Mucosa of stomach (tissue), 1 donor: ENCODE results near the gene STK26.

Source experiments
- H3K27me3 ChIP-seq: one replicate; pipeline ENCODE4 v1.7.0; 2013; ENCODE audit warnings: mild to moderate bottlenecking, low read length; ENCODE audit not compliant: control insufficient read depth, insufficient read depth
- H3K36me3 ChIP-seq: one replicate; pipeline ENCODE4 v1.7.0; 2013; ENCODE audit warnings: low read length; ENCODE audit not compliant: control insufficient read depth, insufficient read depth
- H3K4me1 ChIP-seq: one replicate; pipeline ENCODE4 v1.7.0; 2013; ENCODE audit warnings: mild to moderate bottlenecking, low read length; ENCODE audit not compliant: control insufficient read depth, insufficient read depth
- H3K4me3 ChIP-seq: one replicate; pipeline ENCODE4 v1.7.0; 2013; ENCODE audit warnings: low read length
- H3K9ac ChIP-seq: one replicate; pipeline ENCODE4 v1.7.0; 2013; ENCODE audit warnings: mild to moderate bottlenecking, low read length, moderate library complexity
- H3K9me3 ChIP-seq: one replicate; pipeline ENCODE4 v1.7.0; 2013; ENCODE audit warnings: mild to moderate bottlenecking, low read length, moderate library complexity; ENCODE audit not compliant: control insufficient read depth
- donor health status: Pancreatic carcinoma.

STK26 gene

GRCh38 chrX:132107291-132107690, 84.2 kb downstream of the STK26 start:
- Histone ChIP-seq H3K36me3 (no peaks in the 10 kb centered on the region), H3K4me3 (no peak overlapping the region), H3K4me1 (no peaks in the 10 kb centered on the region), H3K9me3 (no peaks in the 10 kb centered on the region), H3K9ac (no peak overlapping the region), H3K27me3 (no peaks in the 10 kb centered on the region)

DNA sequence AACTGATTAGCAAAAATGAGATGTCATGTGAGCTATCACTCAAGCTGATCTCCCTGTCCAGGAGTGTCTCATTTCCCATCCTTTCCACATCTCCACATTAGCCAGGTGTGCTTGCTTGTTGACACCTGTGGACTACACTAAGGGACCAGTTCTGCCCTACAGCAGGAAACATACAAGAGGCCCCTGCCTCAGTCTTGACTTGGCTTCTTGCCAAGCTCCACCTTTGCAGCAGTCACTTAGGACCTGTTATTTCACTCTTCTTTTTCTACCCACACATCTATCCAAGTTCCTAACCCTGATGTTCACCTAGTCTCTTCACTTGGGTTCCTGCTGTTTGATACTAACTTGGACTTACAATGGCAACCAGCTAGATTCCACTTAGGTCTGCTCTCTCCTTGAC, 91.5 kb downstream of the STK26 start:
- Histone ChIP-seq H3K4me3 (no peak overlapping the region), H3K36me3 (no peaks in the 10 kb centered on the region), H3K9me3 (no peaks in the 10 kb centered on the region), H3K9ac (no peak overlapping the region), H3K27me3 (no peaks in the 10 kb centered on the region), H3K4me1 (no peaks in the 10 kb centered on the region)

DNA sequence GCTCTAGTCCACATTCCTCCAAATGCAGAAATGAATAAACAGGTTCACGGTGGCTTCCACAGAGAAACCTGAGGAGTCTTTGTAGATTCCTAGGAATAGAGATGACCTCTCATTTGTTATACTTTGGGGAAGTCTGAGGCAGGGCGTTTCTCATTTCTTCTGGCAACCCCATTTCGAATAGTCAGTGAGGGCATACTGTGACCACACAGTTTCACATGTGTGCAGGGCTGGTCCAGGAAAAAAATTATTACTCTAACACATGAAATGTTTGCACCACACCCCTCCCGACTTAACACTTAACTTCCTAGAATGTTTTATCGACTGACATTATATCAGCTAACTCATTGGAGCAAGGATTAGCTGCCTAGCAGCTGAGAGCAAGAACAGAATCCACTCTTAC, 92.7 kb downstream of the STK26 start:
- H3K9me3 ChIP-seq: no peaks in the 10 kb centered on the region
- H3K4me1 ChIP-seq: no peaks in the 10 kb centered on the region
- H3K27me3 ChIP-seq: no peaks in the 10 kb centered on the region
- no peak overlapping the region for H3K9ac ChIP-seq
- H3K4me3 ChIP-seq: no peak overlapping the region
- no peaks in the 10 kb centered on the region for H3K36me3 ChIP-seq

GRCh38 chrX:132118358-132118757, 95.3 kb downstream of the STK26 start:
- no peaks in the 10 kb centered on the region for H3K36me3 ChIP-seq
- no peak overlapping the region for H3K9ac ChIP-seq
- H3K4me1 ChIP-seq: no peaks in the 10 kb centered on the region
- no peaks in the 10 kb centered on the region for H3K27me3 ChIP-seq
- H3K4me3 ChIP-seq: no peak overlapping the region
- H3K9me3 ChIP-seq: no peaks in the 10 kb centered on the region

GRCh38 chrX:132119283-132119682, 96.2 kb downstream of the STK26 start:
- H3K27me3 ChIP-seq: no peaks in the 10 kb centered on the region
- no peaks in the 10 kb centered on the region for H3K36me3 ChIP-seq
- no peak overlapping the region for H3K9ac ChIP-seq
- no peak overlapping the region for H3K4me3 ChIP-seq
- H3K4me1 ChIP-seq: no peaks in the 10 kb centered on the region
- no peaks in the 10 kb centered on the region for H3K9me3 ChIP-seq

DNA sequence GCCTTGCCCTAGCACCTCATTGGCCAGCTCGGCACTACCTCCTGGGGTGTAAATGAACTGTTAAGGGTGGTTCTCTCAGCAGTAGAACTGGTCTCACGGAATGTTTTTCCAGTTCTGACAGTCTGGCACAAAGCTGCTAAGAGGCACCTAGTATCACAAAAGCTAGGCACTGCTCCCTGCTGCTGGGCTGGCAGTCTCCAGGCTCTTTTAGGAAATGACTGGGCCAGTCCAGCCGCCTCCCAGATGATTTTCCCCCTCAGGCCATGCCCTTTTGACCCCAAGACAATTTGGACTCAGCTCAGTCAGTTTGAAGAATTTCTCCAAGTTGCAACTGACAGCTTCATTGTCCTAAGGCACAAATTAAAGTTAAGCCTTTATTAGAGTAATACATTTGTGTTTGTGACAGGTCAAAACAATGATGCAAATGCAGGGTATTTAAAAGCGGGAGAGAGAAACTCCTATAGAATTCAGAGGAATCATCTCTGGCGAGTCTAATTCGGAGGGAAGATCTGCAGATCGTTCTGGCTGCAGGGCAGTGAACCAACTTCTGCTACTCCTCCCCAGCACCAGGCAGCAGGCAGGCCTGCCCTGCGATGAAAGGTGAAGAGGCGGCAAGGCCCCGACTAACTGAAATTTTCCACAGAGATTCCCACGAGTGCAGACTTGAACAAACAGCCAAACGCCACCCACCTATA, 96.9 kb downstream of the STK26 start:
- no peak overlapping the region for H3K9ac ChIP-seq
- H3K4me3 ChIP-seq: no peak overlapping the region
- H3K4me1 ChIP-seq: no peaks in the 10 kb centered on the region
- H3K27me3 ChIP-seq: no peaks in the 10 kb centered on the region
- H3K36me3 ChIP-seq: no peaks in the 10 kb centered on the region
- no peaks in the 10 kb centered on the region for H3K9me3 ChIP-seq

GRCh38 chrX:132120913-132121312, 97.8 kb downstream of the STK26 start:
- Histone ChIP-seq H3K4me1 (no peaks in the 10 kb centered on the region), H3K27me3 (no peaks in the 10 kb centered on the region), H3K9ac (no peak overlapping the region)

More at GRCh38 chrX:132120913-132121312, 97.8 kb downstream of the STK26 start:
- Histone ChIP-seq H3K4me3 (no peak overlapping the region), H3K36me3 (no peaks in the 10 kb centered on the region), H3K9me3 (no peaks in the 10 kb centered on the region)
